Measurements from ENCODE around the gene WAS.
"Not testable (repeated sequence)": the region's sequence is repeated elsewhere in the genome, so short reads cannot be mapped to it uniquely, and the experiment has no call there.

Gene WAS

GRCh38 chrX:48688531-48689150 lies 5.0 kb downstream of the WAS start:
- DNase-seq = no peak

GRCh38 chrX:48689208-48689920 lies 5.8 kb downstream of the WAS start:
- DNase-seq = no peak

- DNase-seq = not testable (repeated sequence)
These were observed 8.1 kb downstream of the WAS start for GRCh38 chrX:48691746-48692145.

- no peak for DNase-seq
These were observed 11.4 kb downstream of the WAS start for GRCh38 chrX:48694776-48695533.

GRCh38 chrX:48695534-48695896 lies 11.9 kb downstream of the WAS start:
- no peak for DNase-seq

GRCh38 chrX:48695925-48696300 lies 12.3 kb downstream of the WAS start:
- no peak for DNase-seq

- peak; percentile 76 to 86 for DNase-seq
These were observed 12.8 kb downstream of the WAS start, which contains the start of gene SUV39H1 for GRCh38 chrX:48696301-48696908. Gene SUV39H1 (plus strand): TSS chrX:48696734. CDS start chrX:48696785, 51 bp downstream.

GRCh38 chrX:48696909-48697727 lies 13.5 kb downstream of the WAS start:
- DNase-seq = peak; percentile 34 to 45

- no peak for DNase-seq
These were observed 14.7 kb downstream of the WAS start for GRCh38 chrX:48698306-48698705.

- no peak for DNase-seq
These were observed 16.6 kb downstream of the WAS start for GRCh38 chrX:48700246-48700645.

GRCh38 chrX:48700951-48701653 lies 17.5 kb downstream of the WAS start:
- no peak for DNase-seq

GRCh38 chrX:48702032-48702431 lies 18.4 kb downstream of the WAS start:
- no peak for DNase-seq

GRCh38 chrX:48702716-48703115 lies 19.1 kb downstream of the WAS start:
- DNase-seq = no peak

- no peak for DNase-seq
These were observed 19.6 kb downstream of the WAS start for GRCh38 chrX:48703228-48703627.

- no peak for DNase-seq
These were observed 20.3 kb downstream of the WAS start for GRCh38 chrX:48703642-48704481.

- no peak for DNase-seq
These were observed 22.3 kb downstream of the WAS start for GRCh38 chrX:48705871-48706270.

GRCh38 chrX:48709522-48710112 lies 26.0 kb downstream of the WAS start:
- DNase-seq = no peak

GRCh38 chrX:48711162-48711928 lies 27.7 kb downstream of the WAS start:
- DNase-seq = no peak

GRCh38 chrX:48711929-48712505 lies 28.4 kb downstream of the WAS start:
- no peak for DNase-seq

Data from NCI-H1930 (cell line).